Lower leg skin (tissue), 4 donors: Measurements from ENCODE around the gene AP1S1. TPM values are rescaled to one million over a fixed set of nuclear protein-coding genes. Genes with fewer than 3 reads are reported as not detected.

Experiments used
- DNase-seq, 2 donors: peaks; one replicate each; pipeline ENCODE4 v3.0.0-alpha.2; 2019; ENCODE audit warnings: low spot score in 2 of 2
- H3K4me3 ChIP-seq: fragments of 200-600 bp; sonication (generic); 2 replicates; pipeline ENCODE4 v1.5.1; 2017; ENCODE audit warnings: mild to moderate bottlenecking, low read depth; ENCODE audit not compliant: poor library complexity, severe bottlenecking
- POLR2A ChIP-seq, 2 donors: fragments of 450-650 bp; IDR thresholded peaks; one replicate each; pipeline ENCODE4 v1.6.1; 2016 to 2017; ENCODE audit warnings: antibody characterized with exemption in 2 of 2, mild to moderate bottlenecking in 1 of 2, moderate library complexity in 1 of 2
- WGBS, 2 donors: methylation state at CpG; one replicate each; pipeline ENCODE4 v1.1.5; 2018; 5-methylcytosine and 5-hydroxymethylcytosine counted together
- intact Hi-C: fragments of 100-400 bp; cut with DNase I; formaldehyde crosslinking; loops from one replicate; pipeline ENCODE4 v1.15.0; 2023; ENCODE audit warnings: low total_unique reads
- total RNA-seq, 4 donors: library from RNA; depleted of rRNA; stranded (reverse); fragments of >200 nt; gene quantifications; one replicate each; pipeline ENCODE4 v1.1.0, GENCODE V29; 2016
- TF ChIP-seq, protein P1 (sequence below), 3 donors: fragments of 450-650 bp; IDR thresholded peaks; one replicate each; pipeline ENCODE4 v1.5.1; 2016; ENCODE audit warnings: antibody characterized with exemption in 3 of 3, mild to moderate bottlenecking in 3 of 3, moderate library complexity in 2 of 3

The AP1S1 gene
- total RNA-seq, 4 donors from 2014 or later, result 52.9 to 81.2 (median 61.2) TPM

DNA sequence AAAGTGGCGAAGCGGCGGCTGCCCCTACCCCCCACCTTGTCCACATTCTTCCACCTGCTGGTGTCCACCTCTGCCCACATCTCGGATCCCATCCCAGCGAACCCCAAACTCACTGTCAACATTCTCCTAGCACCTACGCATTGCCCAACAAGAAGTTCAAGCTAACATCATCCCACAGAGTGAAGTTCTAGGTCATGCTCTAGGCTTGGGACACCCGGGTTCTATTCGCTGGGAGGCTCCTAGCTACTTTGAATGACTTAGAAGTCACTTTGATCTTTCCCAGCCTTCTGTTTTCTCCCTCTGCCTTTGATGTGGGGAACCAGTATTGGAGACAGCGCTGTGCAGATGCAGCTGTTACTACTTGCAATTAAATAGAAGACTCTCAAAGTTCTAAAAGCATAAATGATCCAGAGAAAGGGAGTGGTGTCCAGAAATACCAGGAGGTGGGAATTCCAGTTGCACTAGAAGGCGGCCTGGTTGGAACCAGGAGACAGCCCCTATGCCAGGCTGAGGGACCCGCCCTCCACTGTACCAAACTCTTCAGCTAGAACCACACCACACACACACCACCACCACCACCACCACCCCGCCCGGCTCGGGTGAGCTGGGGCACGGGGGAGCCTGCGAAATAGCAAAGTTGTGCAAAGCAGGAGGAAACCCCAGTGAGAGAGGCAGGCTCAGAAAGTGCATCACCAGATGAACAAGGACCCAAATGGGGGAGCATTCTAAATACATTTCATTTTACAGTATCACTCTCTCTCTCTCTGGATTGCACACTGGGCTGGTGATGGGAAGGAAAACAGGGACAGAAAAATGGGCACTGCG is 16.6 kb downstream of the AP1S1 start:
- no peak for DNase-seq
- no peak overlapping the region for H3K4me3 ChIP-seq
- no peak for TF ChIP-seq POLR2A (IDR thresholded peaks at IDR 0.05)
- TF ChIP-seq, protein P1, sequence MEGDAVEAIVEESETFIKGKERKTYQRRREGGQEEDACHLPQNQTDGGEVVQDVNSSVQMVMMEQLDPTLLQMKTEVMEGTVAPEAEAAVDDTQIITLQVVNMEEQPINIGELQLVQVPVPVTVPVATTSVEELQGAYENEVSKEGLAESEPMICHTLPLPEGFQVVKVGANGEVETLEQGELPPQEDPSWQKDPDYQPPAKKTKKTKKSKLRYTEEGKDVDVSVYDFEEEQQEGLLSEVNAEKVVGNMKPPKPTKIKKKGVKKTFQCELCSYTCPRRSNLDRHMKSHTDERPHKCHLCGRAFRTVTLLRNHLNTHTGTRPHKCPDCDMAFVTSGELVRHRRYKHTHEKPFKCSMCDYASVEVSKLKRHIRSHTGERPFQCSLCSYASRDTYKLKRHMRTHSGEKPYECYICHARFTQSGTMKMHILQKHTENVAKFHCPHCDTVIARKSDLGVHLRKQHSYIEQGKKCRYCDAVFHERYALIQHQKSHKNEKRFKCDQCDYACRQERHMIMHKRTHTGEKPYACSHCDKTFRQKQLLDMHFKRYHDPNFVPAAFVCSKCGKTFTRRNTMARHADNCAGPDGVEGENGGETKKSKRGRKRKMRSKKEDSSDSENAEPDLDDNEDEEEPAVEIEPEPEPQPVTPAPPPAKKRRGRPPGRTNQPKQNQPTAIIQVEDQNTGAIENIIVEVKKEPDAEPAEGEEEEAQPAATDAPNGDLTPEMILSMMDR (IDR thresholded peaks at IDR 0.05), result no peak
- intact Hi-C loops, result no loop called here
- WGBS, 2 donors, result 3 to 5% methylated on average over 17 of the region's 17 CpGs

DNA sequence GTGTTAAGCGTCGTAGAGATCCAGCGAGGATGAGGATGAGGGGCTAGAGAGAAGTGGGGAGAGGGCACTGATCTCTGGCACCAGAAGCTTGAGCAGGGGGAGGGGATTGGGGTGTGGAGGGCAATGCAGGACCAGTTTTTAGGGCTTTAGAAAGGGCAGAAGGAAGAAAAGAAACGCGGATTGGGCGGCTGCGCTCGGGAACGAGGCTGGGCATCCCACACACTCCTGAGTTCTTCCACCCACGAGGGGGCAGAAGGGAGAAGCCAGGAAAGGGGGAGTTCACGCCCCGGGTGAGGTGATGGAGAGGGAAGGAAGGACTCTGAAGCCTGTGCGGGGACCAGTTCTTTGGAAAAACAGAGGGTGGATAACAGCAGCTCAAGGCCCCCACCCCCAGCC is 17.2 kb downstream of the AP1S1 start:
- WGBS, 2 donors, result 2 to 4% methylated on average over 12 of the region's 13 CpGs
- DNase-seq, result no peak
- H3K4me3 ChIP-seq, result no peak overlapping the region
- intact Hi-C loops, result no loop called here
- TF ChIP-seq POLR2A (IDR thresholded peaks at IDR 0.05), result no peak
- TF ChIP-seq, protein P1 (IDR thresholded peaks at IDR 0.05), result no peak

DNA sequence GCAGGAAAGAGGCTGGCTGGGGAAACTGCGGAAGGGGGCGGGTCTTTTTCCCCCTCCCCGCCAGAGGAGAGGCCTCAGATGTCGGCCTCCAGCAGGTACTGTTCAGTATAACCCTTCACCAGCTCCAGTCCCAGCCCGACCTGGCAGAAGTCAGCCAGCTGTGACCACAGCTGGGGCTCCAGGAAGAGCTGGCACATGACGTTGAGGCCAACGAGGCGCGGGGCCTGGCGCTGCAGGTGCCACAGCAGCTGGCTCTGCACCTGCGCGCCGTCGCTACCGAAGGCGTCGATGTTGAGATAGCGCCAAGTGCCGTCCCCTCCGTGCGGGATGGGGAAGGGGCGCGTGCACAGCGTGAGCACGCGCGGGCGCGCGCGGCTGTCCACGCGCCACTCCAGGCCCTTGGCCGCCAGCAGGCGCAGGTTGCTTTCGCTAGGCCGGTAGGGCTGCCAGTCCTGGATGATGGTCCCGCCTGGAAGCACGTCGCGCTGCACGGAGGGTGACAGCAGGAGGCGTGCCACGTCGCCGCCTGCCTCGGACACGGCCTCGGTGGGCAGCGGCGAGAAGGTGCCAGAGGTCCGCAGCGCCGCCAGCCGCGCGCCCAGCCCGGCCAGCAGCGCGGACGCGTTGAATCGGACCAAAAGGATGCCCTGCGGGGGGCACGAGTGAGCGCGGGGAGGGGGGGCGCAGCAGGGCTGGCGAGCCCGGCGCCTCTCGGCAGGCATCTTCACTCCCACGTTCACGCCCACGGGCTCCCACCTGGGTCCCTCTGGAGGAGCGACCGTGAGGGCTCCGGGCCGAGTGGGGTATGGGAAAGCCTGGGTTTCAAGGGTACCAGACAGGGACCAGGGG is 18.0 kb downstream of the AP1S1 start:
- intact Hi-C loops, result no loop called here
- no peak for DNase-seq
- TF ChIP-seq POLR2A (IDR thresholded peaks at IDR 0.05), result no peak
- TF ChIP-seq, protein P1 (IDR thresholded peaks at IDR 0.05), result no peak
- WGBS, 2 donors, result 1% methylated on average over 36 to 52 of the region's 79 CpGs
- H3K4me3 ChIP-seq, result no peak overlapping the region

DNA sequence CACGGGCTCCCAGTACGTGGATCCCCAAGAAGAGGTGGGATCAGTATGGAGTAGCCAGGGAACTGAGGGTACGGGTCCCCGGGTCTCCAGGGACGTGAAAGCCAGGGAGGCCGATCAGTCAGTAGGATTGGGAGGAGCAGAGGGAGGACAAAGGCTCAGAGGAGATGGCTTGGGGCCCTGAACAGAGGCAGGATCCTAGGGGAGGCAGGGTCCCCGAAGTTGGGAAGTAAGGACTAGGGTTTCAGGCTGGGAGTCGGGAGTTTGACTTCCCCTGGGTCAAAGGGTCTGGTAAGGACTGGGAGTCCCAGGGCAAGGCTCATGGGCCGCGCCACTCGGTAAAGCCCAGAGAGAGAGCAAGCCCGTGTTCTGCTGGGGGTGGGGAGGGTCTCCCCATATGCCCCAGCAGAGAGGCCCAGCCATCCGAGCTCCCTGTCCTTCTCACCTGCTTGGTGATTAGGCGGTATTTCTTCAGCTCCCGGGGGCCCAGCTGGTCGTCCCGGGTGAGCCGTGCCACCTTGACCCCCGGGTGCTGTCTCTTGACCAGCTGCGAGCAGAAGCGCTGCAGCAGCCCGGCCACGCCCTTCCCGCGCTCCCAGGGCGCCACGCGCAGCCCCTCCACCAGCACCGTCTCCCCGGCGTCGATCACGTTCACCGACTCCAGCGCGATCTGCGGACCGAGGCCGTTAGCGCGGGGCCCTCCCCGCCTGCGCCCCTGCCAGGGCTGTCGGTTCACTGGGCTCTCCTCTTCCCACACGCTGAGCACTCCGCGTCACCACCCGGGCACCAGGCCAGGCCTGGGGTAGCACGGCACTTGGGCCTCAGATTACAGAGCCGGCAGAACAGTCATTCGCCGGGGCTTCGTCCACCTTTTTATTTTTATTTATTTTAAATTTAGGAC is 18.8 kb downstream of the AP1S1 start:
- intact Hi-C loops, result no loop called here
- WGBS, 2 donors, result 1 to 2% methylated on average over 48 to 53 of the region's 53 CpGs
- no peak for DNase-seq
- TF ChIP-seq, protein P1 (IDR thresholded peaks at IDR 0.05), result no peak
- TF ChIP-seq POLR2A (IDR thresholded peaks at IDR 0.05), result no peak
- H3K4me3 ChIP-seq, result no peak overlapping the region

DNA sequence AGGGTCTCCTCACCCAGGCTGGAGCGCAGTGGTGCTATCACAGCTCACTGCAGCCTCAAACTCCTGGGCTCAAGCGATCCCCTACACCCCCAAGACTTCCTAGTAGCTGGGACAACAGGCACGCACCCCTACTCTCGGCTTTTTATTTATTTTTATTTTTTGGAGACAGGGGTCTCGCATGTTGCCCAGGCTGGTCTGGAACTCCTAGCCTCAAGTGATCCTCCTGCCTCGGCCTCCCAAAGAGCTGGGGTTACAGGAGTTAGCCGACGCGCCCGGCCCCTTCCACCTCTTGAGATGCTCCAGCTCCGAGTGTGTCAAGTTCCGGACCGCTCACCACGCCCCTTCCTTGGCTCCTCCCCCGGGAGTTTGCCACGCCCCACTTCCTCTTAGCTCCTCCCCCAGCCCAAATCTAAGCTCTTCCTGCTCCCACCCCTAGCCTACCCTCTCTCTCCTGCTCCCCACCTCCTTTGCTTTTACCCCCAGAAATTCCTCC is 19.5 kb downstream of the AP1S1 start:
- 6 to 9% methylated on average over 16 of the region's 16 CpGs for WGBS, 2 donors
- intact Hi-C loops, result no loop called here
- TF ChIP-seq POLR2A (IDR thresholded peaks at IDR 0.05), result no peak
- TF ChIP-seq, protein P1 (IDR thresholded peaks at IDR 0.05), result no peak
- H3K4me3 ChIP-seq, result no peak overlapping the region
- DNase-seq, result no peak
